GM18907 (cell line): ENCODE measurements around the gene COL9A3.
A peak's percentile ranks its signal among the peaks of the same experiment; 100 is the strongest.

Source experiments
- ATAC-seq: cut with Tn5 transposase; IDR thresholded peaks from one replicate; pipeline ENCODE4 v1.9.1; 2021; ENCODE audit warnings: mild to moderate bottlenecking, moderate library complexity; ENCODE audit not compliant: unreplicated experiment

Gene COL9A3

DNA sequence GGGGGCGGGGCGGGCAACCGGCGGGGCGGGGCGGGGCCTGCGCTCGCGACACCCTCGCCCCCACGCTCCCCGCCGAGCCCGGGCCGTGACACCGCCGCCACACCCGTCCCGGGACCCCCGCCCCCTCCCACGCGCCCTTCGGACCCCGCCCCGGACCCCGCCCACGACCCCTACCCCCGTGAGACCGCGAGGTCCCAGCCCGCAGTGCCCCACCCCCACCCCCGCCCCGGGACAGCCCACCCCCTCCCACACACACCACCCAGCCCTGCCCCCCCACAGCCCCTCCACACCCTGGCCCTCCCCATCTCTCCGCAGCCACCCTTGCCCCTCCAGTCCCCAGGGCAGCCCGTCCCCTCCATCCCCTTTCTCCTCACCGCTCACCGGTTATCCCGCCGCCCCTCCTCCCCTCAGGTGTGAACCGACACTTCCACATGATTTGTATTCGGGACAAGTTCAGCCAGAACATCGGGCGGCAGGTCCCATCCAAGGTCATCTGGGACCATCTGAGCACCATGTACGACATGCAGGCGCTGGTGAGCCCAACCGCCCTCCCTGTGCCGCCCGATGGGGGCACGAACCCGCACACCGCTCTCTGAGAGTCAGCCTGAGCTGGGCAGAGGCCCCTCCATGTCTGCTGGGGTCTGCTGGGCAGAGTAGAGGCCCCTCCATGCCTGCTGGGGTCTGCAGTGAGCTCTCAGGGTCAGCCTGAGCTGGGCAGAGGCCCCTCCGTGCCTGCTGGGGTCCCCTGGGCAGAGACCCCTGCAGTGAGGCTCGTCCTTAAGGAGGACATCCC, 20.0 kb upstream of the COL9A3 start:
- no peak for ATAC-seq

DNA sequence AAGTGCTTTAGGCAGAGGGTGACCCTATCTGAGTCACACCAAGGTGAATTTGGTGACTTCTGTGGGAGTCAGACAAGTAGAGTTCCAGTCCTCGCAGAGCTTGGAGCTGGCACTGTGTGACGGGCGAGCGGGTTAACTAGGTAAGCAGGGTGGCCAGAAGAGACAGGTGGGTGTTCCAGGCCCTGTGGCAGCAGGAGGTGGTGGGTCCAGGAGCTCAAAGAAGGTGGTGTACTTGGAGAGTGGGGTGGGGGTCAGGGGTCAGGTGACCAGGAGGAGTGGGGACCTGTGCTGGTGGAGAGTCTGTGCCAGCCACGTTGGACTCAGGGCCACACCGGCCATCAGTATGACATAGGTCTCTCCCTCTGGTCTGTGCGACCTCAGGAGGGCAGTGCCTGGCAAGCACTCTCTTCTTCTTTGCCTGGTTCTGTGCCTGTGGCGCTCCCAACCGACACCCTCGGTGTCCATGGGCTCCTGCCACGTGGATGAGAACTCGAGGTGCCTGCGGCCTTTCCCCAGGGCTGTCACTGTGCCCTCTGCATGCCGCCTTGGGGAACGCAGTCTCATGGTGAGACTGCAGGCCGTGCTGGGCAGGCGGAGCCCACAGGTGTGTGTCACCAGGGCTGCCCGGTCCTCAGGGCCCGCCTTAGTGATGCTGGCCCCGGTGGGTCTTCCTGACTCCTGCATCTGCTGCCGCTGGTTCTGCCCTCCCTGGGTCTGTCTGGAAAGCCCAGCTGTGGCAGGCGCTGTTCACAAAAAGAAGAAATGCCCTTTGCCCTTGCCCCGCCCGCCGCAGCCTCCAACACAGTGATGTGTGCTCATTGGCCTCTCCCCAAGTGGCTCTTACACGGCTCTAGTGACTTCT, 18.9 kb upstream of the COL9A3 start:
- no peak for ATAC-seq

DNA sequence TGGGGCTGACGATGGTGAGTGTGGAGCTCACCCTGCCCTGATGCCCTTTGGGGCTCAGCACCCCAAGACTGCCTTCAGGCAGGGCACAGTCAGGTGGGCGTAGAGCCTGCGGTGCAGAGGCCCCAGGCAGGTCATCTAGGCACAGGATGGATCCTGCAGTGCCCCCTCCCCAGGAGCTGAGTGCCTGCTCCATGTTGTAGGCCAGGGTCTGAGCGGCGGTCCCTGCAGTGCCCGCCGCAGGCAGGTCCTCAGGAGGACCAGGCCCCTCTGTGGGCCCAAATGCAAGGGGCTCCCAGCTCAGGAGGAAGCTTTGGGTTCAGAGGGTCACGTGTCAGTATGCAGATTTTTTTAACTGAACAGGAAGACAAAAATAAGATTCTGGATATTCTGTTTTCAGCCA, 17.8 kb upstream of the COL9A3 start:
- no peak for ATAC-seq

DNA sequence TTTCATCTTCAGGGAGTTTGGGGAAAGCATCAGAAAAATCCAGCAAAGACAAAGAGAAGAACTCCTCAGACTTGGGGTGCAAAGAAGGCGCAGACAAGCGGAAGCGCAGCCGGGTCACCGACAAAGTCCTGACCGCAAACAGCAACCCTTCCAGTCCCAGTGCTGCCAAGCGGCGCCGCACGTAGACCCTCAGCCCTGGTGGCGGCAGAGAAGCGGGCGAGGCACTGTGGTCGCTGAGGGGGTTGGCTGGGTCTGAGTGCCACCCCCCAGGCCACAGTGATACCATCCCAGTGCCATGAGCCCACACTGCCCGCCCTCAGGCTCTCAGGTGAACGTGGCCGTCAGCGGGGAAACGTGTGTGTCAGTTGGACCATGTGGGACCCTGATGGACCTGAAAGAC, 17.4 kb upstream of the COL9A3 start:
- ATAC-seq, result no peak

DNA sequence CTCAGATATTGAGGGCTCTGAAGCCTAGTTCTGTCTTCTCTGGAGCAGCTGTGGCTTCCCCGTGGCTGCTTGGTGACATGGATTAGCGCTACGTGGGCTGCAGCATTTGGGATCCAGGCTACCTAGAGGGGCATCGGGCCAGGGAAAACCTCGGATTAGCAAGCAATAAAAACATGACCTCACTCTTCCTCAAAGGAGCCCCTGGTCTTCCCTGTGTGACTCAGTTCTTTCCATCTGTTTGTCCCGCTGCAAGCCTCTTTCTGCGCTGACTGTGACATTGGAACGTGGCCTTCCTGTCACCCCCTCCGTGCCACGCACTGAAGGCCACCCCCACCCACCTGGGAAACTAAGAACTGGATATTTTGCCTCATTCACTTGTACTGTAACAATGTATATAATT, 17.0 kb upstream of the COL9A3 start:
- ATAC-seq, result no peak

DNA sequence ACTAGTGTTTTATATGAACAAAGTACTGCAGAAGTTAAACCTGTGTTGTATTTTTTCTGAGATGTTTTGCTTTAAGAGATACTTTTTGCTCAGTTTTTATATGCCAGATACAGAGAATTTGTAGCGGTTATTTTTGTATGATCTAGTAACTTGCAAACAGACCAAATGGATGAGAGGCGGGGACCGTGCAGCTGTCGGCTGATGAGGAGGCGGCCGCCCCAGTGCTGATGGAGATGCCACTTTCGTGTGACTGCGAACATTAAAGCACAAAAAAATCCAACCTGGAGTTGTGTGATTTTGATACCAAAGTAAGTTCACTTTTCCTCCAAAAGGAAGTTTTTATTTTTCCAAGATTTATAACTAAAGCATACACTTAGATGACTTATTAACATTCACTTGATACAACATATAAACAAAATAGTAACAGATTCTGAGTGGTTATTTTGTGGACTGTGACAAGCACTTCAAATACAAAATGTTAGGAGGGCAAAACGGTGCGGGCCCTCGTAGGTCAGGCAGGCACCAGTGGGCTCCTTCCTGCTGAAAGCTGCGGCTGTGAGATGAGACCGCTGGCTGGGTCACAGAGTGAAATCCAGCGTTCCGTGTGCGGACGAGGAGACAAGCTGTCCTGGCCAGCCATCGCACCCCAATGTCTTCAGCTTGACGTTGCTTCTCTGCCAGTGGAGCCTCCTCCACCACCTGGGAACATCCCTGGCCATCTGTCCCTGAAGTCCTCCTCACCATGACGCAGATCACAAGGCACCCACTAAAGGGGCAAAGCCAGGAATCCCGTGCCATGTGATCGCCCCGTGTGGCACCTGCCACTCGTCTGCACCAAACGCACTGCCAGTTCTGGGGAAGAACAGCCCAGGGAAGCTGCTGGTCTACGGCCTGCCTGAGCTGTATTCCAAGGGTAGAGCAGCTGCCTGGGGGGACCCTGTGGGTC, 16.3 kb upstream of the COL9A3 start:
- ATAC-seq, result no peak

DNA sequence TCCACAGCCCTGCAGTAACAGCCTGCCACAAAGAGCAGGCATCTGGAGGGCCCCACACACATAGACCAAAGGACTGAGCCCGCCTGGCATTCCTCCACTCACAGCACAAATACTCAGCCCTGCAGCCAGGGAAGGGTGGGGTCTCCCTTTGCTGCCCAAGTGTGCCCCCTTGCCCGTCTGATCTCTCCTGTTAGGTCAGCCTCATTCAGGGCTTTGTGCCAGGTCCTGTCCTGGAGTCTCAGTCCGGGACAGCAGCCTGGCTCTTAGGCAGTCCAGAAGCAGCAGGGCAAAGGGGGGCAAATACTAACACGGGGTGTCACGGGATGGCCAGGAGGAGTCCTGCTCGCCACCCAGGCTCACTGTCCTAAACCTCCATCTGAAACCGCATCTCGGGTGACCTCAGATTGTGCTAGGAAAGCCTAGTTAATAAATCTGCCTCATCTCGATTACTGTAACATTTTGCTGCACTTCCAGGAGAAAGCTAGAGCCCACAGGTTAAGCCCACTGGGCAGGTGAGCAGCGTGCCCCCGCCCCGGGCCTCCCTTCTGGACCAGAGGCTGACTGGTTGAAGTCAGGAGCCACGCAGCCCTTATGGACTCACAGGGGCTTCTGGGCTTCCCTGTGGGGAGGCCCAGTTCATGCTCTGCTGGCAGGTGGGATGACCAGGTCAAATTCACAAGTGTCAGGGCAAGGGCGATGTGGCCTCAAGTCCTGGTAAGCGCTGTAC, 15.4 kb upstream of the COL9A3 start:
- ATAC-seq, result no peak

DNA sequence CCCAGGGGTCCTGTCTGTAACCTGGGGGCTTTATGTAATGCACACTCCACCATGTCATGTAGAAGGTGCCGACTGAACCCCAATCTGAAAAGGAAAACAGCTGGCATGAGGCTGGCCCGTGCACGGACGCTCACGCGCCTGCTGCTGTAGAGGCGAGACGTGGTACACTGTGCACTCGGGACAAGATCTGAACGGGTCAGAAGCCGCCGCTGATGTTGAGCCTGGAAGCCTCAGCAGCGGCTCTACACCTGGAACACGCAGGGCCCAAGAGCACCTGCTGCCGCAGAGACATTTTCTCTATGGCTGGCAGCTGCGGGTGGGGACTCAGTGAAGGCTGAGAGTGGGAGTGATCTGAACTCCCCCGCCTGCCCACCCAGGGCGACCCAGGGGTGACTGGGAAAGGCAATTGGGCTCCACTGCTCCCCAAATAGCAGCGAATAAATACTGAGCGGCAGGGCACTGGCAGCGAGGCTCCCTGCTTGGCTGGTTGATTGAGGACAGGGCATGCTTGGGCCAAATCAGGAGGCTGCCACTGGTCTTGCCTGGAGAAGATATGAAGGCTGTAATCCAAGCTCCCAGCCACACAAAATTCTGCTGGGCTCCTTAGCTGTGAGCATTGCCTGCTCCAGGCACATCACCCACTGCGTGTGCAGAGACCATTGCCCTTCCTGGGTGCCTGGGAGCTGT, 14.7 kb upstream of the COL9A3 start:
- no peak for ATAC-seq

DNA sequence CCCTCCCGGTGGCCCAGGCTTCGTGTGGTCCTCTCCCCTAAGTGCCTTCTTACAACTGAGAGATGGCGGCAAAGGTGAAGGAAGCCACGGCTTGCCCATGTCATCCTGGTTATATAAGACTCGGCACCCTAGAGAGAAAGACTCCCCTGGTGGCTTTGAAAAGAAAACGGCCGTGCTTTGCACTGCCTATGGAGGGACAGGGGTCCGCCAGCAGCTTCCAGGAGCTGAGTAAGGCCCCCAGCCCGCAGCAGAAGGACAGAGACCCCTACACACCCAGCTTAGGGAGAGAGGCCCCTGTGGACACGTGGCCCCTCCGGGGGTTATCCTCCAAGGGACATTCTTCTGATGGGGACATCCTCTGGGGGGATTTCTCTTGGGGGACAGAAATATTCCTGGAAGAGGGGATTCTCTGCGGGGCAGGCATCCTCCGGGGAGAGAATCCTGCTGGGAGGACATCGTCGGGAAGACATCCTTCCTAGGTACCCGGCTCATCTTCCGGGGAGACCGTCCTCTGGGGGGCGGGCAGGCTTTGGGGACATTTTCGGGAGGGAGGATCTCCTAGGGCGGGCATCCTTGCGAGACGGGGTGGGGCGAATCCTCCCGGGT, 12.7 kb upstream of the COL9A3 start:
- no peak for ATAC-seq

DNA sequence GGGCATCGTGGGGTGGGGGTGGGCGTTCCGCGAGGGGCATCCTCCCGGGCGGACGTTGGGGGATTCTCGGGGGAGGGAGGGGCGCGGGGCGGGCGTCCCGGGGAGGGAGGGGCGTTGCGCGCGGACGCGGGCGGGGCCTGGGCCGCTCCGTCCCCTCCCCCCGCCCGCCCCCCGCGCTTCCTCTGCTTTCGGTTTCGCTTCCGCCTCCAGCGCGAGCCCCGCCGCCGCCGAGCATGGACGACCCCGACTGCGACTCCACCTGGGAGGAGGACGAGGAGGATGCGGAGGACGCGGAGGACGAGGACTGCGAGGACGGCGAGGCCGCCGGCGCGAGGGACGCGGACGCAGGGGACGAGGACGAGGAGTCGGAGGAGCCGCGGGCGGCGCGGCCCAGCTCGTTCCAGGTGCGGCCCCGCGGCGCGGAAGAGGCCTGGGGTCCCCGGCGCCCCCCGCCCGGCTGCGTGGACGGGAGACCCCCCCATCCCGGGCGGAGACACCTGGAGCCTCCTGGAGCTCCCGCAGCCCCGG, 12.2 kb upstream of the COL9A3 start, which contains the start of gene OGFR:
OGFR (plus strand) TSS at position 209 of the 528 bp plus-strand sequence; CDS start at position 234, 25 bp downstream.
- ATAC-seq, result peak; percentile 46

DNA sequence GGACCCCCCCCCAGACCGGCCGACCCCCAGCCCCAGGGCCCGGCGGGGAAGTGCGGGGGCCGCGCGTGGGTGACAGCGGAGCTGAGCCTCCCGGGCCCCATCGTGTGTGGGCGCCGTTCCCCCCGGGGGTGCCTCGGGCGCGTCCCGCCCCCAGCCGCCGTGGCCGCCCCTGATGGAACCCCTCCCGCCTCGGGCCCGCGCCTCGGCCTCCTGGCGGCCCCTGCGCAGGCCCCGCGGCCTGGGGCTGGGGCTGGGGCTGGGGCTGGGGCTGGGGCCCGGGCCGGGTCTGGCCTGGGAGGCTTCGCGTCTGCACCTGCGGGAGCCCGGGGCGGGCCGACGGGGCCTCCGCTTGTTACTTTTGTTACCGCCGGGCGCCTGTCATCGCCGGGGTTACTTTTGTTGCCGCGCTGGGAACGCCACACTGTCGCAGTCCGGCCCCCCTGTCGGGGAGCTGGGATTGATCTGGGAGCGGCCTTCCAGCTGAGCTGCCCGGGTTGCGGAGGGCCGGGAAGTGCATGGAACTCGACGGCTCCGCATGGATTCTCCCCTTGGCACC, 11.6 kb upstream of the COL9A3 start:
- ATAC-seq, result no peak

DNA sequence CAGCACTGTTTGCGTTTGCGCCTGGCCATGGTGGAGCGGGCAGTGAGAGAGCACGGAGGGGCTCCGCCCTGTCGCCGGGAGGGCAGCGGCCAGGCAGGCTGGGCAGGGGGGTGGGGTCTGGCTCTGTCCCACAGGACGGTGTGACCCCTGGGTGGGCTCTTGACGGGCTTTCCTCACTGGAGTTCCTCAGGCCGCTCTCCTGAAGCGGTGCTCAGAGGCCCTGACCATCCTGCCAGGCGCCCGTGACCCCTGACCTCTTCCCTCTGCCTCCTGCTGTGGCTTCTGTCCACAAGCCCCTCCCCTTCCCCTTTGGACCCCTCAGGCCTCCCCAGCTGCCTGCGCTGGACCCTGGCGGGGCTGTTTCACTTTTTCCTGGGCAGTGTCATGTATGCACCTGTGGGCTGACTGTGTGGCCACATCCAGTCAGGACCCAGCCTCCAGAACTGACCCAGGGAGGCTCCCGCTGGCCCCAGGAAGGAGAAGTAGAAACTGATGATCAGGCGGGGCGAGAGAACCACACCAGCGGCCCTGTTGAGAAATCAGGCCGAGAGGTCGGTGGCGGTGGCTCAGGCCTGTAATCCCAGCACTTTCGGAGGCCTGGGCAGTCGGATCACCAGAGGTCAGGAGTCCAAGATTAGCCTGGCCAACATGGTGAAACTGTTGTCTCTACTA, 11.0 kb upstream of the COL9A3 start:
- ATAC-seq, result no peak

DNA sequence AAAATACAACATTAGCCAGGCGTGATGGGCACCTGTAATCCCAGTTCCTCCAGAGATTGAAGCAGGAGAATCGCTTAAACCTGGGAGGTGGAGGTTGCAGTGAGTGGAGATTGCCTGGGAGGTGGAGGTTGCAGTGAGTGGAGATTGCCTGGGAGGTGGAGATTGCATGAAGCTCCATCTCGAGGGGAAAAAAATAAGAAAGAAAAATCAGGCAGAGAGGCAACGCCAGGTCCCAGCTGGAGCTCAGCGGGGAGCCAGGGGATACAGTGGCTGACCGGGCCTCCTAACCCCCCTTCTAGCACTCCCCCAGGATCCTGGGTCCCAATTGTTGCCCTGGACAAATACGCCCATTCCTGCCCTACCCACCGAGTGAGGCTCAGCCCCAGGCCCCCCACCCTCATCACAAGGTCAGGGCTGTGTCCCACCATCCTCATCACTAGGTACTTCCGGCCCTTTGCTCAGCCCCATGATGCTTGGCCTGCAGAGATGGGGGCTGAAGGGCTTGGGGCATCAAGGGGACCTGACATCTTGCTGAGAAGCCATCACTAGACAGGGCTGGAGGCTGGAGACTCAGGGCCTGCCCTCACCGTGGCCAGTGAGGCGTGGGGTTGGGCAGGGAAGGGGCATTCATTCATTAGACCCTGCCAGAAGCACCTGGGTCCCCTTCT, 10.3 kb upstream of the COL9A3 start:
- ATAC-seq, result no peak

DNA sequence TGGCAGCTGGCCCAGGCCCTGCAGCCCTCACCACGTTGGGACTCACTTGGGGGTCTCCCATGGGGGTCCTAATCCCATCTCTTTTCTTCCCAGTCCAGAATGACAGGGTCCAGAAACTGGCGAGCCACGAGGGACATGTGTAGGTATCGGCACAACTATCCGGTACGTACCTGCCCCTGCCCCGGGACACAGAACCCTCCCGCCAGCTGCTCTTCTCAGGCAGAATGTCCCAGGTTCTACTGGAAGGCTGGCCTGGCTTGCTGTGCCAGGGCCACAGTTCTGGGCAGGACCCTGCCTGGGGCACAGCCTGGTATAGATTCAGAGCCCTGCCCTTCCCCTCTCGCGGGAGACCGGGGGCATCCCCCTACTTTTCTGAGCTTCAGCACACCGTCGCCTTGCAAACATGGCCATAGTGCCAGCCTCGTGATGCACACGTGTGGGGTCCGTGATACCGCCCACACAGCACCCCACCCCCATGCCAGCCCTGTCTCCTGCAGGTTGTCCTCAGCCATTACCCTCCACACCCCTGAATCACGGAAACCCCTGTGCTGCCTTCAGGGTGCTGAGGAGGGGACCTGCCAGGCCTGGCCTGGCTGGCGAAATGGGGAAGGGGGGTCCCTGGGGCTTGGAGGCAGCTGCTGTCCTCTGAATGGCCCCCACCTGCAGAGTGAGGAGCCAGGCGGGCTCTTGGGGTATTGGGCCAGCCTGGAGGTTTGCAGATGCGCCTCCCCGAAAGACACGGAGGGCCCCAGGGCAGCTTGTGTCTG, 9.2 kb upstream of the COL9A3 start:
- ATAC-seq, result no peak

DNA sequence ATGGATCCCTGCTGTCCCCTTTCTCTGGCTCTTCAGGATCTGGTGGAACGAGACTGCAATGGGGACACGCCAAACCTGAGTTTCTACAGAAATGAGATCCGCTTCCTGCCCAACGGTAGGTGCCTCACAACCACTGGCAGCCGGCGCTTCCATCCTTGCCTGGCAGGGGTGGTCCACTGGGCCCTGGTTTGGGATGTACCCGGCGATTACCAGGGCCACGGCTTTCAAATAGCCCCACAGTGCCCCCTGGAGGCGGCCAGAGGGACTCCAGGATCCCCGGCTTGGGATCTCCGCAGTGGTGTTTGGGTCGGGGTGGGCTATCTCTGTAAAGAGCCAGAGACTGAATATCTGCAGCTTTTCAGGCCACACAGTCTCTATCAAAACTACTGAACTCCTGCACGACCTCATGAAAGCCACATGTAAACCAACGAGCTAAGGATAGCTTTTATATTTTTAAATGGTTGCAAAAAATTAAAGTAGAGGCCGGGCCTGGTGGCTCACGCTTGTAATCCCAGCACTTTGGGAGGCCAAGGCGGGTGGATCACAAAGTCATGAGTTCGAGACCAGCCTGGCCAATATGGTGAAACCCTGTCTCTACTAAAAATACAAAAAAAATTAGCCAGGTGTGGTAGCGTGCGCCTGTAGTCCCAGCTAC, 8.5 kb upstream of the COL9A3 start:
- no peak for ATAC-seq
